K562 (cell line): ENCODE measurements around the gene MYO1F. TPM values are rescaled to one million over a fixed set of nuclear protein-coding genes. Genes with fewer than 3 reads are reported as not detected.

ENCODE experiments used
- ATAC-seq: fragments of 200-7000 bp; cut with Tn5 transposase; 3 replicates; pipeline ENCODE4 v1.9.1; 2020; ENCODE audit warnings: moderate library complexity
- BruUV-seq: library from RNA; stranded (reverse); fragments of 400-500 nt; replicated peaks from 2 replicates; lab custom pipeline; 2021; lab: Mats Ljungman, UMichigan
- CTCF ChIA-PET: fragments of 300-600 bp; formaldehyde crosslinking; extraction: SDS; loops from one replicate; lab custom pipeline; 2021; ENCODE audit warnings: low intra/inter-chr PET ratio; lab: Yijun Ruan, JAX
- POLR2A ChIA-PET: fragments of 300-600, 350-650 bp; sonication (Branson Sonifier 250); formaldehyde crosslinking; extraction: SDS; loops from one replicate; lab custom pipeline; 2021; ENCODE audit warnings: antibody characterized with exemption, inconsistent platforms; lab: Yijun Ruan, JAX
- DNase-seq, 4 experiments: peaks; one replicate each; pipeline versions ENCODE4 v3.0.0 to v3.0.0-alpha.2; 2011 to 2018; ENCODE audit warnings: low spot score in 3 of 4, mixed read lengths in 3 of 4; ENCODE audit errors: extremely low read depth in 1 of 4
- FAIRE-seq: peaks from 2 replicates; lab custom pipeline; 2011; peaks lifted over from hg19 to GRCh38; lab: Jason Lieb, UNC
- H2AFZ ChIP-seq: 2 replicates; pipeline ENCODE4 v1.6.0; 2011; ENCODE audit warnings: low read depth, low read length, control low read depth, inconsistent platforms
- H3K27ac ChIP-seq: fragments of 200-600 bp; 3 replicates; pipeline ENCODE4 v1.8.0; 2011; ENCODE audit warnings: low read depth, mild to moderate bottlenecking, control low read depth, inconsistent platforms, low read length, moderate library complexity, mixed read lengths; ENCODE audit errors: extremely low read depth
- H3K27me3 ChIP-seq, 2 experiments: fragments of 300-600 bp in 1 of 2; 2 replicates in 1 of 2; 3 replicates in 1 of 2; pipeline versions ENCODE4 v1.6.0 to v1.8.0; 2011; ENCODE audit warnings: inconsistent platforms in 2 of 2, low read length in 2 of 2, mild to moderate bottlenecking in 1 of 2, mixed read lengths in 1 of 2, moderate library complexity in 1 of 2; ENCODE audit not compliant: control insufficient read depth in 2 of 2, insufficient read depth in 2 of 2
- H3K36me3 ChIP-seq: fragments of 300-600 bp; 3 replicates; pipeline ENCODE4 v1.8.0; 2011; ENCODE audit warnings: mild to moderate bottlenecking, low read length, inconsistent platforms; ENCODE audit not compliant: control insufficient read depth, insufficient read depth
- H3K4me1 ChIP-seq, 2 experiments: fragments of 200-600 bp in 1 of 2; replicated peaks in 1 of 2; 2 replicates in 1 of 2; 3 replicates in 1 of 2; pipeline versions ENCODE4 v1.5.1 to v1.8.0; 2011; ENCODE audit warnings: inconsistent platforms in 2 of 2, low read length in 2 of 2, mild to moderate bottlenecking in 1 of 2, mixed read lengths in 1 of 2, moderate library complexity in 1 of 2; ENCODE audit not compliant: control insufficient read depth in 2 of 2, insufficient read depth in 2 of 2
- H3K4me2 ChIP-seq: 2 replicates; pipeline ENCODE4 v1.6.1; 2011; ENCODE audit warnings: low read length, control low read depth, inconsistent platforms, mixed read lengths; ENCODE audit not compliant: insufficient read depth
- H3K4me3 ChIP-seq: fragments of 200-600 bp; sonication (generic), shearing (Covaris generic); 2 replicates; pipeline ENCODE4 v1.5.1; 2016; ENCODE audit warnings: control low read depth, inconsistent platforms
- H3K79me2 ChIP-seq: fragments of 200-600 bp; 3 replicates; pipeline ENCODE4 v1.8.0; 2011; ENCODE audit warnings: low read length, inconsistent platforms; ENCODE audit not compliant: control insufficient read depth, insufficient read depth
- H3K9ac ChIP-seq, 2 experiments: 2 replicates each; pipeline versions ENCODE4 v1.6.0 to v1.6.1; 2011; ENCODE audit warnings: low read depth in 2 of 2, low read length in 2 of 2, control low read depth in 1 of 2, inconsistent platforms in 1 of 2, mild to moderate bottlenecking in 1 of 2, mixed read lengths in 1 of 2; ENCODE audit not compliant: insufficient read depth in 1 of 2
- H3K9me1 ChIP-seq: one replicate; pipeline ENCODE4 v1.6.0; 2011; ENCODE audit warnings: inconsistent platforms, mild to moderate bottlenecking, low read length, moderate library complexity; ENCODE audit not compliant: control insufficient read depth, insufficient read depth
- H3K9me3 ChIP-seq: replicated peaks from 2 replicates; pipeline ENCODE4 v1.5.1; 2011; ENCODE audit warnings: low read depth, low read length, inconsistent platforms; ENCODE audit not compliant: control insufficient read depth, insufficient read depth
- H4K20me1 ChIP-seq: replicated peaks from 2 replicates; pipeline ENCODE4 v1.6.1; 2011; ENCODE audit warnings: low read length, inconsistent platforms, mixed read lengths; ENCODE audit not compliant: control insufficient read depth, insufficient read depth
- WGBS: fragments of 100-300 bp; shearing (Covaris generic); methylation state at CpG from one replicate; pipeline ENCODE4 v1.1.6; 2016; ENCODE audit warnings: low coverage, mixed read lengths; ENCODE audit not compliant: insufficient coverage; ENCODE audit errors: missing lambda C conversion rate; 5-methylcytosine and 5-hydroxymethylcytosine counted together
- in situ Hi-C: fragments of 300-500 bp; cut with MboI; formaldehyde crosslinking; loops from 4 replicates; pipeline ENCODE4 v1.15.0; 2018; ENCODE audit warnings: inconsistent platforms, mixed read lengths
- intact Hi-C: fragments of 100-400 bp; cut with micrococcal nuclease; formaldehyde crosslinking; loops from 2 replicates; pipeline ENCODE4 v1.14.2; 2022
- polyA plus RNA-seq, 8 experiments: library from polyadenylated mRNA; depleted of rRNA in 4 of 8; stranded (reverse) in 5 of 8; unstranded in 3 of 8; fragments of >200 nt; fragmentation: Nextera tagmentation in 2 of 8; fragmentation: Illumina TruSeq in 1 of 8; extraction: Ambion mirVana in 2 of 8; extraction: Trizol in 1 of 8; gene quantifications; 2 replicates each; pipeline versions ENCODE4 v1.2.1 to v1.2.3, GENCODE V29; 2011 to 2014; ENCODE audit warnings: inconsistent platforms in 1 of 8, missing spikeins in 1 of 8
- total RNA-seq, 7 experiments: library from RNA; depleted of rRNA in 6 of 7; stranded (reverse); fragments of >200 nt in 6 of 7; fragmentation: Illumina TruSeq in 2 of 7; extraction: Trizol in 2 of 7; gene quantifications; 2 replicates each; pipeline versions ENCODE4 v1.2.1 to v1.2.3, GENCODE V29; 2011 to 2021; ENCODE audit warnings: low replicate concordance in 1 of 7
- TF ChIP-seq, protein P1 (sequence below): IDR thresholded peaks from 3 replicates; pipeline ENCODE4 v1.6.1; 2011; ENCODE audit warnings: borderline replicate concordance, mild to moderate bottlenecking, moderate library complexity; ENCODE audit not compliant: insufficient read length; ENCODE audit errors: extremely low read depth
- TF ChIP-seq, protein P2 (sequence below), 3 experiments: IDR thresholded peaks in 2 of 3; conservative IDR thresholded peaks in 1 of 3; 2 replicates each; pipeline ENCODE4 v1.5.1; 2011 to 2012; ENCODE audit warnings: low read length in 3 of 3, mild to moderate bottlenecking in 3 of 3, control low read depth in 2 of 3, improper control_type of control experiment in 1 of 3, inconsistent platforms in 1 of 3, low read depth in 1 of 3, mixed read lengths in 1 of 3, moderate library complexity in 1 of 3; ENCODE audit not compliant: insufficient read depth in 2 of 3

Gene MYO1F
- total and polyA plus RNA-seq, 9 of the 15 experiments (the other 6 are each of a cell fraction or from before 2014, with no cell fraction given) = 0.78 to 9.4 (median 4.3) TPM

DNA sequence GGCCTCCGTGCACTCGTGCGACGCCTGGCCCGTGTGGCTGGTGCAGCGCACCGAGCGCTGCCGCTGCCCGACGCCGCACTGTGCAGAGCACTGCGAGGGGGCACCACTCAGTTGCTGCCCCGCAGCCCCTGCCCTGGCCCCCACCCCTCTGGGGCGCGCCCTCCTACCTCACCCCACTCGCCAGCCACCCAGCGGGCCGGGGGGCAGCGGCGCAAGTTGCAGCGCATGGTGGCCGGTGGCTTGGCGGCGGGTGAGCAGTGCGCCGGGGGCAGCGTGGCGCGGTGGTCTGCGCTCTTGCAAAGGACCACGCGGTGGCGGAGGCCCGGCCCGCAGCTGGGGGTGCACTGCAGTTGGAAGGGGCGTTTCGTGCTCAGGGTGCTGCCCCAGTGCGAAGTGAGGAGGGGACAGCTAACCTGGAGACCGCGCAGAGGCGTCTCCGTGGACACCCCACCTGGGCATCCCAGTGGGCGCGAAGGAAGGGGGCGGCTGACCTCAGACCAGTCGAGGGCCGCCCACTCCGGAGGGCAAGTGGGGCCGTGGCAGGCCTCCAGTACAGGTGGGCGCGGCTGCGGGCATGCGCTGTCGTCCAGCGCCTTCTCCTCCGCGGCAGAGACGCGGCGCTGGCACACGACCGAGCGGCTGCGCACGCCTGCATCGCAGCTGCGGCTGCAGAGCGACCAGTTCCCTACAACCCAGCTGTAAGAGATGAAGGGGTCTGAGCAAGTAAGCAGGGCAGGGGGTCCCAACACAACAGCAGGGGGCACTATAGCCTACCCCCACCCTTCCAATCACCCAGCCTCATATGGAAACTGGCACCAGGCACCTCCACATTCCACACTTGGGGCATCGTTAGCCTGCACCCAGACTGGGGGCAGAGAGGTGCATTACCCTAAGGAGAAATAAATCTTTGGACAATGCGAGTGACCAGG, 8.0 kb upstream of the MYO1F start:
- DNase-seq (no peak), ATAC-seq (no peak), FAIRE-seq (no peak)
- no peak overlapping the region for H3K4me2 ChIP-seq
- BruUV-seq = no TSS peak
- no peak overlapping the region for H3K4me3 ChIP-seq
- H4K20me1 ChIP-seq = peaks cover 8% of the 10 kb centered on the region; the same call in 1 of the 2 replicates
- H3K27ac ChIP-seq = no peak overlapping the region
- TF ChIP-seq, protein P1, sequence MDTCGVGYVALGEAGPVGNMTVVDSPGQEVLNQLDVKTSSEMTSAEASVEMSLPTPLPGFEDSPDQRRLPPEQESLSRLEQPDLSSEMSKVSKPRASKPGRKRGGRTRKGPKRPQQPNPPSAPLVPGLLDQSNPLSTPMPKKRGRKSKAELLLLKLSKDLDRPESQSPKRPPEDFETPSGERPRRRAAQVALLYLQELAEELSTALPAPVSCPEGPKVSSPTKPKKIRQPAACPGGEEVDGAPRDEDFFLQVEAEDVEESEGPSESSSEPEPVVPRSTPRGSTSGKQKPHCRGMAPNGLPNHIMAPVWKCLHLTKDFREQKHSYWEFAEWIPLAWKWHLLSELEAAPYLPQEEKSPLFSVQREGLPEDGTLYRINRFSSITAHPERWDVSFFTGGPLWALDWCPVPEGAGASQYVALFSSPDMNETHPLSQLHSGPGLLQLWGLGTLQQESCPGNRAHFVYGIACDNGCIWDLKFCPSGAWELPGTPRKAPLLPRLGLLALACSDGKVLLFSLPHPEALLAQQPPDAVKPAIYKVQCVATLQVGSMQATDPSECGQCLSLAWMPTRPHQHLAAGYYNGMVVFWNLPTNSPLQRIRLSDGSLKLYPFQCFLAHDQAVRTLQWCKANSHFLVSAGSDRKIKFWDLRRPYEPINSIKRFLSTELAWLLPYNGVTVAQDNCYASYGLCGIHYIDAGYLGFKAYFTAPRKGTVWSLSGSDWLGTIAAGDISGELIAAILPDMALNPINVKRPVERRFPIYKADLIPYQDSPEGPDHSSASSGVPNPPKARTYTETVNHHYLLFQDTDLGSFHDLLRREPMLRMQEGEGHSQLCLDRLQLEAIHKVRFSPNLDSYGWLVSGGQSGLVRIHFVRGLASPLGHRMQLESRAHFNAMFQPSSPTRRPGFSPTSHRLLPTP = no peak
- TF ChIP-seq, protein P2, sequence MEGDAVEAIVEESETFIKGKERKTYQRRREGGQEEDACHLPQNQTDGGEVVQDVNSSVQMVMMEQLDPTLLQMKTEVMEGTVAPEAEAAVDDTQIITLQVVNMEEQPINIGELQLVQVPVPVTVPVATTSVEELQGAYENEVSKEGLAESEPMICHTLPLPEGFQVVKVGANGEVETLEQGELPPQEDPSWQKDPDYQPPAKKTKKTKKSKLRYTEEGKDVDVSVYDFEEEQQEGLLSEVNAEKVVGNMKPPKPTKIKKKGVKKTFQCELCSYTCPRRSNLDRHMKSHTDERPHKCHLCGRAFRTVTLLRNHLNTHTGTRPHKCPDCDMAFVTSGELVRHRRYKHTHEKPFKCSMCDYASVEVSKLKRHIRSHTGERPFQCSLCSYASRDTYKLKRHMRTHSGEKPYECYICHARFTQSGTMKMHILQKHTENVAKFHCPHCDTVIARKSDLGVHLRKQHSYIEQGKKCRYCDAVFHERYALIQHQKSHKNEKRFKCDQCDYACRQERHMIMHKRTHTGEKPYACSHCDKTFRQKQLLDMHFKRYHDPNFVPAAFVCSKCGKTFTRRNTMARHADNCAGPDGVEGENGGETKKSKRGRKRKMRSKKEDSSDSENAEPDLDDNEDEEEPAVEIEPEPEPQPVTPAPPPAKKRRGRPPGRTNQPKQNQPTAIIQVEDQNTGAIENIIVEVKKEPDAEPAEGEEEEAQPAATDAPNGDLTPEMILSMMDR (IDR thresholded peaks at IDR 0.05 in 2 of 3, conservative IDR thresholded peaks at IDR 0.05 in 1 of 3; ENCODE audit: insufficient read depth in 2 of 3, low read depth in 1 of 3, low read length in 3 of 3) = peak in 1 of 3 experiments; percentile 10; a peak in 1 of 6 replicates
- H3K9ac ChIP-seq = no peak overlapping the region
- H3K9me3 ChIP-seq = no peaks in the 10 kb centered on the region
- CTCF ChIA-PET = interaction anchor here (1.6 kb wide), 1 partner anchor 232 kb away, joined by 8 read pairs; no protein-coding TSS in a partner anchor
- POLR2A ChIA-PET = no interaction called here
- in situ Hi-C loops (no loop called here), intact Hi-C loops (loop anchor here (5.0 kb wide), 1 partner anchor 58 kb away; no protein-coding TSS in a partner anchor)
- no peaks in the 10 kb centered on the region for H3K79me2 ChIP-seq
- peaks cover 9 to 28% of the 10 kb centered on the region in 2 experiments; a peak in 3 of 5 replicates for H3K27me3 ChIP-seq
- H3K36me3 ChIP-seq = no peaks in the 10 kb centered on the region
- no peaks in the 10 kb centered on the region for H3K9me1 ChIP-seq
- no peak overlapping the region for H2AFZ ChIP-seq
- WGBS = 54% methylated on average over 40 of the region's 71 CpGs
- peaks cover 0 to 31% of the 10 kb centered on the region in 2 experiments; a peak in 2 of 5 replicates for H3K4me1 ChIP-seq
